Hippocampal formation (tissue), 2 donors: ENCODE measurements around the gene SF3A1.

Experiments used
- DNase-seq, 2 donors: peaks; one replicate each; lab custom pipeline; 2025; lab: John Stamatoyannopoulos, UW

SF3A1 gene

GRCh38 chr22:30301995-30302809 lies 54.5 kb downstream of the SF3A1 start:
- peak in 1 of 2 donors; percentile 43 for DNase-seq

GRCh38 chr22:30299322-30299721 lies 57.4 kb downstream of the SF3A1 start:
- no peak for DNase-seq

GRCh38 chr22:30297991-30298701 lies 58.5 kb downstream of the SF3A1 start:
- no peak for DNase-seq

- no peak for DNase-seq
Measured at GRCh38 chr22:30297276-30297990, 59.3 kb downstream of the SF3A1 start.

- no peak for DNase-seq
Measured at GRCh38 chr22:30296833-30297232, 59.9 kb downstream of the SF3A1 start.

GRCh38 chr22:30296324-30296723 lies 60.4 kb downstream of the SF3A1 start:
- DNase-seq = no peak

GRCh38 chr22:30295576-30295975 lies 61.1 kb downstream of the SF3A1 start:
- no peak for DNase-seq

- no peak for DNase-seq
Measured at GRCh38 chr22:30294830-30295229, 61.9 kb downstream of the SF3A1 start.

GRCh38 chr22:30294066-30294465 lies 62.6 kb downstream of the SF3A1 start:
- no peak for DNase-seq

- no peak for DNase-seq
Measured at GRCh38 chr22:30293026-30293425, 63.7 kb downstream of the SF3A1 start.

- no peak for DNase-seq
Measured at GRCh38 chr22:30292069-30292970, 64.4 kb downstream of the SF3A1 start.

- peak; percentile 72 to 82 for DNase-seq
Measured at GRCh38 chr22:30291058-30291892, 65.4 kb downstream of the SF3A1 start.

GRCh38 chr22:30290342-30291057 lies 66.2 kb downstream of the SF3A1 start:
- DNase-seq = no peak

GRCh38 chr22:30289980-30290313 lies 66.7 kb downstream of the SF3A1 start:
- no peak for DNase-seq

- DNase-seq = peak; percentile 96 to 99
Measured at GRCh38 chr22:30289141-30289979, 67.3 kb downstream of the SF3A1 start, which contains the start of gene CASTOR1. CASTOR1 (minus strand) TSS chr22:30289505; CDS start chr22:30289497, 8 bp downstream.

GRCh38 chr22:30288419-30289140 lies 68.1 kb downstream of the SF3A1 start:
- DNase-seq = no peak

- peak; percentile 65 to 72 for DNase-seq
Measured at GRCh38 chr22:30287648-30288418, 68.9 kb downstream of the SF3A1 start.
